ENCODE measurements around the gene CXCL5. TPM values are rescaled to one million over a fixed set of nuclear protein-coding genes. Genes with fewer than 3 reads are reported as not detected.

Gene CXCL5
- total RNA-seq, 1 experiment from 2014 or later: not detected

DNA sequence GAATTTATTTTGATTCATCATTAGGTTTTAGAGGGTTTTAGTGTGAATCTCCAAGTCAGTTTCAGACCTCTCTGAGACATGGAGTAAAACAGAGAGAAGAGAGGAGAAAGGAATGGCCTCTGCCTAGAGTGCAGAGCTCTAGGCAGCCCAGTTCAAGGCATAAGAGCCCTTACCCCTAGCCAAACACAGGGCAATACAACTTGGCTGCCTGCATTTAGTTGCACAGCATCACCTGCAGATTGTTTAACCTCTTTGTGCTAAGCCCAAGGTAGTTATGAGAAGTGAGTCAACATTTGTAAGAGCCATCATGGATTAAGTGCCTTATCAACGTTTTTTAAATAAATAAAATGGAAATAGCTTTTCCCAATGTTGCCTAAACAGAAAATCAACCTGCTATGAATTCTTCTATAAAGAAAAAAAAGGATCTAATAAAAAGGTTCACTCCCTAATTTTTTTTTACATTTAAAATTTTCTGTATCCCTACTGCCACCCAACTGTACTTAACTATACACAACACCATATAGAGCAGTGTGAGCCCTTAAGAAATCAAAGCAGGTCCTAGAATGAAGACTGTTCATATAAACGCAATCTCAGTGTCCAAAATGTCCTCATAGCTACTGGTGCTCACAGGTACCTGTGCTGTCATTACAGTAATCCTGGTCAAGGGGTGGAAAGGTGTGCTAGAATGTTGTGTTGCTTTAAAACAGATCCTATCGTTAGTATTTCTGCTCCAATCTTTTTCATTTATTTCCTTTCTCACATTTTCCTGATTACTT is 52.6 kb downstream of the CXCL5 start:
- Histone ChIP-seq H3K4me1 (replicated peaks; ENCODE audit: insufficient read depth) (no peaks in the 10 kb centered on the region), H3F3A (ENCODE audit: insufficient read depth, low read depth) (no peaks in the 10 kb centered on the region), H3K9me3 (ENCODE audit: insufficient read depth, low read depth) (no peaks in the 10 kb centered on the region), H3K27ac (no peak overlapping the region), H3K79me2 (ENCODE audit: low read depth) (no peaks in the 10 kb centered on the region), H3K4me3 (no peak overlapping the region), H3K4me2 (no peak overlapping the region), H3K27me3 (ENCODE audit: insufficient read depth, low read depth) (no peaks in the 10 kb centered on the region), H4K20me1 (ENCODE audit: insufficient read depth) (no peaks in the 10 kb centered on the region), H3K9me2 (ENCODE audit: insufficient read depth) (no peaks in the 10 kb centered on the region), H3K36me3 (ENCODE audit: low read depth) (no peaks in the 10 kb centered on the region), H2AFZ (no peak overlapping the region)
- intact Hi-C loops (cut with micrococcal nuclease; ENCODE audit: unreplicated experiment): no loop called here
- CTCF ChIA-PET: no interaction called here
- no peak for DNase-seq
- TF ChIP-seq EZH2 (IDR thresholded peaks at IDR 0.05; ENCODE audit: low read depth): no peak
- no TSS peak for BruUV-seq (replicated peaks)
- POLR2A ChIA-PET (ENCODE audit: unreplicated experiment): no interaction called here

Other genes starting within 250 kb of the CXCL5 start
- gene CXCL6, start 162.0 kb downstream of the CXCL5 start, total RNA-seq (2021): not detected in 2 replicates
- not detected in 2 replicates for gene PF4V1, start 145.4 kb downstream of the CXCL5 start, total RNA-seq (2021)
- gene CXCL1, start 129.3 kb downstream of the CXCL5 start, total RNA-seq (2021): 0.33 TPM in 1 of 2 replicates, not detected in the other
- not detected in 2 replicates for gene PF4, start 16.6 kb downstream of the CXCL5 start, total RNA-seq (2021)
- not detected in 2 replicates for gene PPBP, start 10.5 kb downstream of the CXCL5 start, total RNA-seq (2021)
- gene CXCL3, start 40.0 kb upstream of the CXCL5 start, total RNA-seq (2021): not detected in 2 replicates
- 1.6 and 1.7 TPM in 2 replicates for gene CXCL2, start 100.5 kb upstream of the CXCL5 start, total RNA-seq (2021)
- gene MTHFD2L, start 159.4 kb upstream of the CXCL5 start, total RNA-seq (2021): 8.2 and 8.9 TPM in 2 replicates

Data from PC-9 (cell line).